CD4-positive, alpha-beta memory T cell (primary cell): Measurements from ENCODE around the gene ASAP3. TPM values are rescaled to one million over a fixed set of nuclear protein-coding genes. Genes with fewer than 3 reads are reported as not detected.

Source experiments
- CTCF ChIA-PET: fragments of 350-600 bp; sonication (Branson Sonifier 250); formaldehyde crosslinking; loops from one replicate; lab custom pipeline; 2021; ENCODE audit warnings: inconsistent platforms; ENCODE audit not compliant: partially characterized antibody; lab: Charles Lee
- POLR2A ChIA-PET: fragments of 350-600 bp; sonication (Branson Sonifier 250); formaldehyde crosslinking; loops from one replicate; lab custom pipeline; 2021; ENCODE audit not compliant: partially characterized antibody; lab: Charles Lee
- DNase-seq, 5 donors: peaks; one replicate each; pipeline versions ENCODE4 v3.0.0 to v3.0.0-alpha.2; 2020 to 2022; ENCODE audit warnings: mixed read lengths in 1 of 5
- H3K27ac ChIP-seq: one replicate; pipeline ENCODE4 v1.7.0; 2013; ENCODE audit warnings: low read depth, low read length
- H3K27me3 ChIP-seq: 2 replicates; pipeline ENCODE4 v1.7.0; 2013; ENCODE audit warnings: mild to moderate bottlenecking, low read length, moderate library complexity; ENCODE audit not compliant: insufficient read depth
- H3K36me3 ChIP-seq: 2 replicates; pipeline ENCODE4 v1.7.0; 2013; ENCODE audit warnings: mild to moderate bottlenecking, low read length, moderate library complexity; ENCODE audit not compliant: insufficient read depth
- H3K4me1 ChIP-seq: 2 replicates; pipeline ENCODE4 v1.7.0; 2013; ENCODE audit warnings: mild to moderate bottlenecking, low read length, moderate library complexity; ENCODE audit not compliant: insufficient read depth
- H3K4me3 ChIP-seq, 2 donors: one replicate each; pipeline ENCODE4 v1.7.0; 2013; ENCODE audit warnings: low read length in 2 of 2, mild to moderate bottlenecking in 1 of 2
- H3K9me3 ChIP-seq, 2 donors: one replicate each; pipeline ENCODE4 v1.7.0; 2013; ENCODE audit warnings: low read length in 2 of 2, control low read depth in 1 of 2; ENCODE audit not compliant: control insufficient read depth in 1 of 2
- H3K27ac Mint-ChIP-seq, 7 donors: one replicate each; pipeline ENCODE4 v1.8.0; 2020 to 2021; ENCODE audit warnings: mixed read lengths in 7 of 7, mild to moderate bottlenecking in 6 of 7, inconsistent platforms in 3 of 7, moderate library complexity in 3 of 7
- H3K27me3 Mint-ChIP-seq, 2 donors: one replicate each; pipeline ENCODE4 v1.8.0; 2020 to 2021; ENCODE audit warnings: mixed read lengths in 2 of 2
- H3K36me3 Mint-ChIP-seq, 2 donors: one replicate each; pipeline ENCODE4 v1.8.0; 2020 to 2021; ENCODE audit warnings: mixed read lengths in 2 of 2, inconsistent platforms in 1 of 2, mild to moderate bottlenecking in 1 of 2
- H3K4me1 Mint-ChIP-seq, 4 donors: one replicate each; pipeline ENCODE4 v1.8.0; 2020 to 2021; ENCODE audit warnings: mixed read lengths in 4 of 4, mild to moderate bottlenecking in 1 of 4
- H3K4me3 Mint-ChIP-seq, 8 donors: one replicate each; pipeline ENCODE4 v1.8.0; 2020 to 2021; ENCODE audit warnings: mixed read lengths in 8 of 8, mild to moderate bottlenecking in 7 of 8, moderate library complexity in 6 of 8, inconsistent platforms in 3 of 8
- H3K9me3 Mint-ChIP-seq, 8 donors: one replicate each; pipeline ENCODE4 v1.8.0; 2020 to 2021; ENCODE audit warnings: mixed read lengths in 8 of 8, mild to moderate bottlenecking in 5 of 8, inconsistent platforms in 3 of 8, moderate library complexity in 1 of 8
- intact Hi-C: fragments of 100-400 bp; cut with micrococcal nuclease; formaldehyde crosslinking; loops from one replicate; pipeline ENCODE4 v1.15.1; 2023
- polyA plus RNA-seq, 2 donors: library from polyadenylated mRNA; unstranded; fragments of 300-500 nt; fragmentation: Illumina TruSeq; gene quantifications; one replicate each; pipeline ENCODE4 v1.2.3, GENCODE V29; 2021
- total RNA-seq, 2 experiments: library from RNA; stranded (reverse); gene quantifications; one replicate each; pipeline ENCODE4 v1.2.3, GENCODE V29; 2021

Gene ASAP3
- 1 to 10 TPM; 1.2 to 1.4 TPM for total RNA-seq
- 1 to 10 TPM in 1 of 2 donors, under 1 TPM in 1; 0.73 to 1.4 TPM for polyA plus RNA-seq

- H3K27me3 Mint-ChIP-seq, result peaks cover 3 to 6% of the 10 kb centered on the region in 2 donors
- H3K4me1 Mint-ChIP-seq, result peaks cover 11 to 20% (median 16%) of the 10 kb centered on the region in 4 donors
- H3K9me3 Mint-ChIP-seq, result no peaks in the 10 kb centered on the region
- peaks cover 0 to 3% of the 10 kb centered on the region in 2 donors for H3K36me3 Mint-ChIP-seq
- ChIA-PET CTCF (interaction anchor here (0.6 to 5.3 kb wide), 7 partner anchors 13 to 154 kb away, joined by 3 to 58 read pairs (median 3); no protein-coding TSS in a partner anchor), POLR2A (interaction anchor here (0.7 to 4.1 kb wide), 13 partner anchors 12 to 153 kb away, joined by 3 to 28 read pairs (median 6); partner anchors contain the start of genes E2F2 and HNRNPR)
- DNase-seq, result peak in 2 of 5 donors; percentile 12 to 44
- Histone ChIP-seq H3K4me3 (peak within 1 kb of the TSS; percentile 23 to 64), H3K27ac (peak within 1 kb of the TSS; percentile 35), H3K9me3 (no peaks in the 10 kb centered on the region), H3K36me3 (no peaks in the 10 kb centered on the region), H3K27me3 (no peaks in the 10 kb centered on the region), H3K4me1 (peaks cover 15% of the 10 kb centered on the region)
- peak within 1 kb of the TSS; percentile 87 to 94 (median 90) for H3K4me3 Mint-ChIP-seq
- intact Hi-C loops, result loop anchor here (1.0 to 2.0 kb wide), 3 partner anchors 48 to 115 kb away; partner anchors contain the start of genes E2F2 and TCEA3
- peak within 1 kb of the TSS in 6 of 7 donors; percentile 79 to 95 (median 88) for H3K27ac Mint-ChIP-seq
Measured at GRCh38 chr1:23483321-23484252, at the start of gene ASAP3. Gene ASAP3, minus strand, starts transcription at chr1:23484179. Its CDS starts 46 bp downstream, at chr1:23484133.

GRCh38 chr1:23533246-23534023, 49.5 kb upstream of the ASAP3 start:
- Histone ChIP-seq H3K9me3 (no peaks in the 10 kb centered on the region), H3K36me3 (no peaks in the 10 kb centered on the region), H3K4me1 (peaks cover 57% of the 10 kb centered on the region), H3K27ac (peak overlapping the region; percentile 4), H3K27me3 (no peaks in the 10 kb centered on the region), H3K4me3 (no peak overlapping the region)
- Mint-ChIP-seq H3K27me3 (no peaks in the 10 kb centered on the region), H3K4me3 (peak overlapping the region in 7 of 8 donors; percentile 39 to 91 (median 68)), H3K4me1 (peaks cover 43 to 69% (median 56%) of the 10 kb centered on the region in 4 donors), H3K27ac (peak overlapping the region; percentile 68 to 91 (median 84)), H3K9me3 (peaks cover 0 to 3% (median 0%) of the 10 kb centered on the region in 8 donors), H3K36me3 (no peaks in the 10 kb centered on the region)
- ChIA-PET CTCF (interaction anchor here (0.7 to 30.3 kb wide), 3 partner anchors 15 to 103 kb away, joined by 3 to 924 read pairs (median 5); no protein-coding TSS in a partner anchor), POLR2A (interaction anchor here (0.6 to 11.2 kb wide), 10 partner anchors 8 to 94 kb away, joined by 3 to 135 read pairs (median 6); no protein-coding TSS in a partner anchor)
- no peak for DNase-seq
- intact Hi-C loops, result no loop called here

DNA sequence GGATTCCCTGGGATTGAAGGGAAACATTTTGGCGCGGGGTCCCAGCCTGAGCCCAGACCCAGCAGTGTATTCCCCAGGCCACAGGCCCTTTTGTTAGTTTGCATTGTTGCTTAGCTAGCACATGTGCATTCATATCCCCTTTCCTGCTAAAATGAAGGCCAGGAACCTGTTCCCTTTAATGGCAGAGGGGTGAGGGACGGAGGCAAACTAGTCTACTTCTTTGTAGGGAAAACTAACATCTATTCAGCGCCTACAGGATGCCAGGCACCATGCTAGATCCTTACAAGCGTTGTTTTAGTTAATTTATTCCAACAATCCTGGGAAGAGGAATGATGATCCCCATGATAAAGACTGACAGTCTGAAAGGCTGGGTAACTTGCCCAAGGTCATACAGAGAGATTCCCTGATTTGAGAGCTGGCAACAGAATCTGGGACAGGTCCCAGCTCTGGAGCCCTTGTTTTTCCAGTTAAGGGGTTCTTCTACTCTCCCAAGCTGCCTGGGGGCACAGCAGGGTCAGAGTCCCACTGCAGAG, 47.6 kb upstream of the ASAP3 start:
- peaks cover 0 to 3% (median 0%) of the 10 kb centered on the region in 8 donors for H3K9me3 Mint-ChIP-seq
- peaks cover 51 to 83% (median 73%) of the 10 kb centered on the region in 4 donors for H3K4me1 Mint-ChIP-seq
- no peaks in the 10 kb centered on the region for H3K36me3 ChIP-seq
- peaks cover 75% of the 10 kb centered on the region for H3K4me1 ChIP-seq
- peak overlapping the region; percentile 84 to 96 (median 88) for H3K27ac Mint-ChIP-seq
- no peak for DNase-seq
- H3K36me3 Mint-ChIP-seq, result no peaks in the 10 kb centered on the region
- ChIA-PET CTCF (interaction anchor here (0.5 to 30.3 kb wide), 10 partner anchors 7 to 106 kb away, joined by 3 to 924 read pairs (median 4); no protein-coding TSS in a partner anchor), POLR2A (interaction anchor here (0.6 to 11.2 kb wide), 15 partner anchors 8 to 187 kb away, joined by 3 to 135 read pairs (median 6); partner anchors contain the start of genes ASAP3, HNRNPR, ID3 and RPL11)
- peak overlapping the region; percentile 17 to 54 for H3K4me3 ChIP-seq
- intact Hi-C loops, result loop anchor here (1.0 to 2.0 kb wide), 4 partner anchors 27 to 187 kb away; partner anchors contain the start of genes ASAP3, HNRNPR and ID3
- H3K4me3 Mint-ChIP-seq, result peak overlapping the region; percentile 90 to 96 (median 92)
- no peaks in the 10 kb centered on the region for H3K27me3 ChIP-seq
- H3K9me3 ChIP-seq, result no peaks in the 10 kb centered on the region
- H3K27me3 Mint-ChIP-seq, result no peaks in the 10 kb centered on the region
- H3K27ac ChIP-seq, result peak overlapping the region; percentile 47

GRCh38 chr1:23530747-23531561, 47.0 kb upstream of the ASAP3 start, which contains the start of gene E2F2:
Gene E2F2, minus strand, starts transcription at chr1:23531233. Its CDS starts 440 bp downstream, at chr1:23530793.
- peak within 1 kb of the TSS; percentile 60 for H3K27ac ChIP-seq
- no peaks in the 10 kb centered on the region for H3K27me3 Mint-ChIP-seq
- peaks cover 82% of the 10 kb centered on the region for H3K4me1 ChIP-seq
- H3K9me3 Mint-ChIP-seq, result peaks cover 0 to 3% (median 0%) of the 10 kb centered on the region in 8 donors
- H3K36me3 ChIP-seq, result no peaks in the 10 kb centered on the region
- H3K36me3 Mint-ChIP-seq, result no peaks in the 10 kb centered on the region
- peaks cover 58 to 90% (median 80%) of the 10 kb centered on the region in 4 donors for H3K4me1 Mint-ChIP-seq
- POLR2A ChIA-PET, result interaction anchor here (0.6 to 11.2 kb wide), 15 partner anchors 9 to 187 kb away, joined by 3 to 135 read pairs (median 6); partner anchors contain the start of genes ASAP3, HNRNPR and RPL11
- no peaks in the 10 kb centered on the region for H3K9me3 ChIP-seq
- H3K4me3 Mint-ChIP-seq, result peak within 1 kb of the TSS; percentile 90 to 96 (median 92)
- intact Hi-C loops, result loop anchor here (1.0 to 2.0 kb wide), 4 partner anchors 28 to 187 kb away; partner anchors contain the start of genes ASAP3, HNRNPR and ID3
- H3K4me3 ChIP-seq, result peak within 1 kb of the TSS; percentile 40 to 64
- no peaks in the 10 kb centered on the region for H3K27me3 ChIP-seq
- DNase-seq, result peak; percentile 78 to 86 (median 82)
- peak within 1 kb of the TSS; percentile 86 to 97 (median 94) for H3K27ac Mint-ChIP-seq
- CTCF ChIA-PET, result interaction anchor here (1.0 to 30.3 kb wide), 7 partner anchors 8 to 107 kb away, joined by 3 to 924 read pairs (median 6); no protein-coding TSS in a partner anchor

DNA sequence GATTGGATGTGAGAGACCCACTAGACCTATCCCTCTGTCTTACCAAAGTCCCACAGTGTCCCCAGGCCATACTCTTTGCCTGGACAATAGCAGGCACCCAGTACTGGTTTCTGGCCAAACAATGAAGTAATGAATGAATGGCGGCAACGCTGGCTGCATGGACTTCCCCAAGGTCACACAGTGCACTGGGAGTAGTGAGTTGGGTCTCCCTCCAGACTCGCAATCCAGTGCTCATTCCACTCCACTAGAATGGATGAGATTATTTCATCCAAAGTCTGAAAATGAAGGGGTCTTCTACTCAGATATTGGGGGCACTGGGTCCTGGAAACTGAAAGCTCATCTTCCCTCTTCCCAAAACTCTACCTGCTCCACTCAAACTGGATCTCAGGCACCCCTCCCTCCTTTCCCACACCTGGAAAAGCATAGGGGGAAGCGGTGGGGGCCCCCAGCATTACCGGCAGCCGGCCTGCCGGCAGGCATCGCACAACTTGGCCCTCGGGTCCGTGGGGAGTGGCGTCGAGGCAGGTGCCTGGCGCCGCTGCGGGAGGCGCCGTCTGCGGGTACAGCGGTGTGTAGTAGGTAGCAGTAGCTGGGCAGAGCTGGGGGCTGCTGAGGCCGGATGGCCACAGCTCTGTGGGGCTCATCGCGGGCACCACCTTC, 46.2 kb upstream of the ASAP3 start:
- DNase-seq, result no peak
- Histone ChIP-seq H3K36me3 (no peaks in the 10 kb centered on the region), H3K27ac (peak overlapping the region; percentile 60), H3K9me3 (no peaks in the 10 kb centered on the region), H3K27me3 (no peaks in the 10 kb centered on the region), H3K4me1 (peaks cover 84% of the 10 kb centered on the region), H3K4me3 (peak overlapping the region; percentile 40 to 64)
- ChIA-PET CTCF (interaction anchor here (1.5 to 30.3 kb wide), 4 partner anchors 8 to 108 kb away, joined by 5 to 924 read pairs (median 82); no protein-coding TSS in a partner anchor), POLR2A (interaction anchor here (1.3 to 11.2 kb wide), 12 partner anchors 10 to 186 kb away, joined by 3 to 135 read pairs (median 22); partner anchors contain the start of genes ASAP3, HNRNPR and RPL11)
- H3K27ac Mint-ChIP-seq, result peak overlapping the region in 5 of 7 donors; percentile 36 to 97 (median 93)
- intact Hi-C loops, result loop anchor here (2.0 kb wide), 2 partner anchors 29 to 33 kb away; partner anchors contain the start of gene ID3
- peaks cover 0 to 3% (median 0%) of the 10 kb centered on the region in 8 donors for H3K9me3 Mint-ChIP-seq
- H3K4me3 Mint-ChIP-seq, result peak overlapping the region; percentile 79 to 93 (median 85)
- H3K4me1 Mint-ChIP-seq, result peaks cover 65 to 90% (median 81%) of the 10 kb centered on the region in 4 donors
- no peaks in the 10 kb centered on the region for H3K27me3 Mint-ChIP-seq
- H3K36me3 Mint-ChIP-seq, result no peaks in the 10 kb centered on the region
